ENCODE data around the gene TSHR. TPM values are rescaled to one million over a fixed set of nuclear protein-coding genes. Genes with fewer than 3 reads are reported as not detected.
"Not testable (repeated sequence)": the region's sequence is repeated elsewhere in the genome, so short reads cannot be mapped to it uniquely, and the experiment has no call there.

Gene TSHR
- total and polyA plus RNA-seq, 2 of the 4 experiments (the other 2 are of a cell fraction): not detected

DNA sequence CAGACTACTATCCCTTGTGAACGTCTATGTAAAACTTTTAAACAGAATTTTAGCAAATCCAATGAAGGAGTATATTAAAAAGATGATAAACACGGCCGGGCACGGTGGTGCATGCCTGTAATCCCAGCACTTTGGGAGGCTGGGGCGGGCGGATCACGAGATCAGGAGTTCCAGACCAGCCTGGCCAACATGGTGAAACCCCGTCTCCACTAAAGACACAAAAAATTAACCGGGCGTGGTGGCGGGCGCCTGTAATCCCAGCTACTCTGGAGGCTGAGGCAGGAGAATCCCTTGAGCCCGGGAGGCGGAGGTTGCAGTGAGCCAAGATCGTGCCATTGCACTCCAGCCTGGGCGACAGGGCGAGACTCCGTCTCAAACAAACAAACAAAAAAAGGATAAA is 2.2 kb upstream of the TSHR start:
- ATAC-seq (ENCODE audit: low read depth); BruUV-seq (replicated peaks); DNase-seq; H2AFZ ChIP-seq (replicated peaks; ENCODE audit: low read length, poor library complexity); H3K4ac ChIP-seq (ENCODE audit: low read depth, low read length); H3K4me1 ChIP-seq (ENCODE audit: control insufficient read depth, insufficient read depth, low read length); H4K20me1 ChIP-seq (ENCODE audit: insufficient read depth, low read length); H2BK20ac ChIP-seq (ENCODE audit: low read depth, low read length); POLR2A ChIA-PET (ENCODE audit: unreplicated experiment); H3K9ac ChIP-seq (ENCODE audit: low read depth, low read length); H2BK5ac ChIP-seq (ENCODE audit: low read depth, low read length, poor library complexity, severe bottlenecking); H4K8ac ChIP-seq (ENCODE audit: low read depth in 2 of 2, low read length in 2 of 2); H3K56ac ChIP-seq (ENCODE audit: extremely low read depth, insufficient read depth, low read length); H3K79me1 ChIP-seq (ENCODE audit: low read depth in 1 of 2, low read length in 2 of 2); H2AK9ac ChIP-seq (replicated peaks; ENCODE audit: low read depth, low read length, poor library complexity); H4K5ac ChIP-seq (ENCODE audit: low read depth, low read length); H3K18ac ChIP-seq (ENCODE audit: low read depth, low read length); dilution Hi-C loops (cut with HindIII; ENCODE audit: low sequenced_read_pairs, unreplicated experiment); H3K4me2 ChIP-seq (ENCODE audit: low read depth, low read length); H2BK15ac ChIP-seq (ENCODE audit: low read depth, low read length); H3K23ac ChIP-seq (ENCODE audit: low read depth, low read length); H2BK120ac ChIP-seq (ENCODE audit: low read depth, low read length); H3K36me3 ChIP-seq (ENCODE audit: control insufficient read depth, insufficient read depth, low read length); H3K9me1 ChIP-seq (ENCODE audit: insufficient read depth, low read length); H2AK5ac ChIP-seq (ENCODE audit: low read depth, low read length); H4K91ac ChIP-seq (ENCODE audit: insufficient read depth, low read depth, low read length); H3K27ac ChIP-seq (ENCODE audit: insufficient read depth, low read length); in situ Hi-C loops (cut with MboI; ENCODE audit: low sequenced_read_pairs); intact Hi-C loops (cut with micrococcal nuclease); H3K4me3 ChIP-seq (ENCODE audit: insufficient read depth, low read depth, low read length); H3K14ac ChIP-seq (replicated peaks; ENCODE audit: low read depth, low read length); H3K9me3 ChIP-seq (ENCODE audit: control insufficient read depth, insufficient read depth, low read length): not testable (repeated sequence)
- CTCF ChIA-PET: interaction anchor here (3.5 kb wide), 1 partner anchor 34 kb away, joined by 17 read pairs; no protein-coding TSS in a partner anchor
- H3K27me3 ChIP-seq (ENCODE audit: control insufficient read depth, insufficient read depth, low read length): peaks cover 19% of the 10 kb centered on the region
- WGBS, 2 experiments (ENCODE audit: extremely low coverage in 2 of 2, insufficient read length in 1 of 2): 93% methylated on average over 8 of the region's 18 CpGs; no CpG with 5 or more reads in 1 of the 2 experiments
